Measurements from ENCODE around the gene TENM4.

TENM4 gene

DNA sequence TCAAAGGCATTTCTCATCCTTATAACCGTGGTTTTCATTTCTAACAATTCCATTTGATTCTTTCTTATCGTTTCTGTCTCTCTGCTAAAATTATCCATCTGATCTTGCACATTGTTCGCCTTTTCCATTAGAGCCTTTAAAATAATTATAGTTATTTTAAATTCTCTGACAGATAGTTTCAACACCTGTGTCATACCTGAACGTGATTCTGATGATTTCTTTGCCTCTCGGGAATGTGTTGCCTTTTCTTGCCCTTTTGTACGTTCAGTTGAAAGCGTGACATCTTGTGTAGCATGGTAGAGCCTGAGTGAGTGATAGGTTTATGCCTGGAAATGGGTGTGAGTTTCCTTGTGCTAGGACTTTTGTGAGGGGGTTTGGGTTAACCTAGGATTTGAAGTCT, 744.7 kb downstream of the TENM4 start:
- Histone ChIP-seq H3K4me1 (ENCODE audit: insufficient read depth, low read length) (no peaks in the 10 kb centered on the region), H3K9me3 (ENCODE audit: insufficient read depth, low read length, severe bottlenecking) (no peaks in the 10 kb centered on the region), H4K20me1 (ENCODE audit: insufficient read depth, low read length) (no peaks in the 10 kb centered on the region), H3K36me3 (ENCODE audit: insufficient read depth, low read length) (no peaks in the 10 kb centered on the region), H3K27me3 (ENCODE audit: insufficient read depth, low read length, poor library complexity) (peaks cover 26% of the 10 kb centered on the region), H3K27ac (ENCODE audit: low read length) (no peak overlapping the region), H3K4me3 (ENCODE audit: low read depth in 1 of 2, low read length in 2 of 2) (no peak overlapping the region), H3K4me2 (ENCODE audit: insufficient read depth, low read length) (no peak overlapping the region), H3K79me2 (ENCODE audit: insufficient read depth, low read length) (no peaks in the 10 kb centered on the region), H3K9ac (ENCODE audit: low read depth, low read length) (no peak overlapping the region), H2AFZ (ENCODE audit: low read depth, low read length) (no peak overlapping the region)
- TF ChIP-seq, protein P1, sequence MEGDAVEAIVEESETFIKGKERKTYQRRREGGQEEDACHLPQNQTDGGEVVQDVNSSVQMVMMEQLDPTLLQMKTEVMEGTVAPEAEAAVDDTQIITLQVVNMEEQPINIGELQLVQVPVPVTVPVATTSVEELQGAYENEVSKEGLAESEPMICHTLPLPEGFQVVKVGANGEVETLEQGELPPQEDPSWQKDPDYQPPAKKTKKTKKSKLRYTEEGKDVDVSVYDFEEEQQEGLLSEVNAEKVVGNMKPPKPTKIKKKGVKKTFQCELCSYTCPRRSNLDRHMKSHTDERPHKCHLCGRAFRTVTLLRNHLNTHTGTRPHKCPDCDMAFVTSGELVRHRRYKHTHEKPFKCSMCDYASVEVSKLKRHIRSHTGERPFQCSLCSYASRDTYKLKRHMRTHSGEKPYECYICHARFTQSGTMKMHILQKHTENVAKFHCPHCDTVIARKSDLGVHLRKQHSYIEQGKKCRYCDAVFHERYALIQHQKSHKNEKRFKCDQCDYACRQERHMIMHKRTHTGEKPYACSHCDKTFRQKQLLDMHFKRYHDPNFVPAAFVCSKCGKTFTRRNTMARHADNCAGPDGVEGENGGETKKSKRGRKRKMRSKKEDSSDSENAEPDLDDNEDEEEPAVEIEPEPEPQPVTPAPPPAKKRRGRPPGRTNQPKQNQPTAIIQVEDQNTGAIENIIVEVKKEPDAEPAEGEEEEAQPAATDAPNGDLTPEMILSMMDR (IDR thresholded peaks at IDR 0.05; ENCODE audit: borderline replicate concordance, extremely low read depth, low read length, poor library complexity, severe bottlenecking): no peak
- TF ChIP-seq EZH2 (IDR thresholded peaks at IDR 0.05; ENCODE audit: borderline replicate concordance, low read depth, low read length, severe bottlenecking): no peak
- DNase-seq: no peak
- ATAC-seq (ENCODE audit: insufficient read depth, low read depth): no peak

DNA sequence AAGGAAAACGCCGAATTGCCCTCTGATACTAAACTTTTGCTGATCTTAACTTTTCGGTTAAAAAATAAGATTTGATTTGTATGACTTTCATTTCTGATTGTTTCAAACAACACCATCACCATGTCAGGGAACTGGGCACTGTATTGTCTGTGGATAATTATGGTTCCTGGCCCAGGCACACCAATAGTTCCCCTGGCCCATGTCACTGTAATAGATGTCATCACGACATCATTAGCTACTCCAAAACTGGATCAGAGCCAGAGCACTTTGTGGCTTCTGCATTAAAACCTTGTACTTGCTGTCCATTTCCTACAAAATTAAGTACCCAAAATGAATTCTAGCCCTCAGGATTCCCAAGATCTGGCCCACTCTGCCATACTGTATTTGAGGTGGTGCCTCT, 746.7 kb downstream of the TENM4 start:
- H3K4me2 ChIP-seq (ENCODE audit: insufficient read depth, low read length): no peak overlapping the region
- H3K9ac ChIP-seq (ENCODE audit: low read depth, low read length): no peak overlapping the region
- H4K20me1 ChIP-seq (ENCODE audit: insufficient read depth, low read length): no peaks in the 10 kb centered on the region
- H3K79me2 ChIP-seq (ENCODE audit: insufficient read depth, low read length): no peaks in the 10 kb centered on the region
- ATAC-seq (ENCODE audit: insufficient read depth, low read depth) (no peak), DNase-seq (no peak)
- no peak overlapping the region for H3K27ac ChIP-seq (ENCODE audit: low read length)
- H2AFZ ChIP-seq (ENCODE audit: low read depth, low read length): no peak overlapping the region
- no peak overlapping the region for H3K4me3 ChIP-seq (ENCODE audit: low read depth in 1 of 2, low read length in 2 of 2)
- H3K9me3 ChIP-seq (ENCODE audit: insufficient read depth, low read length, severe bottlenecking): no peaks in the 10 kb centered on the region
- H3K27me3 ChIP-seq (ENCODE audit: insufficient read depth, low read length, poor library complexity): peaks cover 25% of the 10 kb centered on the region
- no peaks in the 10 kb centered on the region for H3K4me1 ChIP-seq (ENCODE audit: insufficient read depth, low read length)
- H3K36me3 ChIP-seq (ENCODE audit: insufficient read depth, low read length): no peaks in the 10 kb centered on the region
- TF ChIP-seq, protein P1 (IDR thresholded peaks at IDR 0.05; ENCODE audit: borderline replicate concordance, extremely low read depth, low read length, poor library complexity, severe bottlenecking): no peak
- TF ChIP-seq EZH2 (IDR thresholded peaks at IDR 0.05; ENCODE audit: borderline replicate concordance, low read depth, low read length, severe bottlenecking): no peak

DNA sequence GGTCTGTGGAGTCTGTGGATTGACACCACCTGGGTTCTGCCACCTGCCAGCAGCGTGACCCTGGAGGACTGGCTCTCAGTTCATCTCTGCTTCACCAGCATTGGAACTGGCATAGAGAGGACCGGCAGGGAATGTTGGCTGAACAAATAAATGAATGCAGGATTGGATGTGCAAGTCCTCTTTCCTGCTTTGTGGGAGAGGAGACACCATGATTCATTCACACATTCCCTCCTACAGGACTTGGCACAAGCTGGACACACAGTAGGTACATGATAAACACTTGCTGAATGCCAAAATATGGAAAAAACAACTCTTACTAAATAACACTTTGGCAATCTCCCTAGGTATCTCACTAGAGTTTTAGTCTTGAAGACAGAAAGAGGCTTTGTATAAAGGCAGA, 749.6 kb downstream of the TENM4 start:
- H3K36me3 ChIP-seq (ENCODE audit: insufficient read depth, low read length): no peaks in the 10 kb centered on the region
- no peak overlapping the region for H3K4me3 ChIP-seq (ENCODE audit: low read depth in 1 of 2, low read length in 2 of 2)
- TF ChIP-seq, protein P1 (IDR thresholded peaks at IDR 0.05; ENCODE audit: borderline replicate concordance, extremely low read depth, low read length, poor library complexity, severe bottlenecking): no peak
- no peak for TF ChIP-seq EZH2 (IDR thresholded peaks at IDR 0.05; ENCODE audit: borderline replicate concordance, low read depth, low read length, severe bottlenecking)
- H3K4me1 ChIP-seq (ENCODE audit: insufficient read depth, low read length): no peaks in the 10 kb centered on the region
- H3K9me3 ChIP-seq (ENCODE audit: insufficient read depth, low read length, severe bottlenecking): no peaks in the 10 kb centered on the region
- no peak for DNase-seq
- H3K4me2 ChIP-seq (ENCODE audit: insufficient read depth, low read length): no peak overlapping the region
- H3K9ac ChIP-seq (ENCODE audit: low read depth, low read length): no peak overlapping the region
- H3K27me3 ChIP-seq (ENCODE audit: insufficient read depth, low read length, poor library complexity): peaks cover 16% of the 10 kb centered on the region
- no peaks in the 10 kb centered on the region for H4K20me1 ChIP-seq (ENCODE audit: insufficient read depth, low read length)
- no peak overlapping the region for H3K27ac ChIP-seq (ENCODE audit: low read length)
- no peak overlapping the region for H2AFZ ChIP-seq (ENCODE audit: low read depth, low read length)
- ATAC-seq (ENCODE audit: insufficient read depth, low read depth): no peak
- H3K79me2 ChIP-seq (ENCODE audit: insufficient read depth, low read length): no peaks in the 10 kb centered on the region

Measured in DND-41 (cell line).